ENCODE results near the gene PGAP6.
"Not testable (repeated sequence)": the region's sequence is repeated elsewhere in the genome, so short reads cannot be mapped to it uniquely, and the experiment has no call there.

The PGAP6 gene

GRCh38 chr16:349211-349610 is 32.6 kb downstream of the PGAP6 start:
- DNase-seq (ENCODE audit: low read depth): no peak

GRCh38 chr16:348495-348894 is 33.3 kb downstream of the PGAP6 start:
- not testable (repeated sequence) for DNase-seq (ENCODE audit: low read depth)

DNA sequence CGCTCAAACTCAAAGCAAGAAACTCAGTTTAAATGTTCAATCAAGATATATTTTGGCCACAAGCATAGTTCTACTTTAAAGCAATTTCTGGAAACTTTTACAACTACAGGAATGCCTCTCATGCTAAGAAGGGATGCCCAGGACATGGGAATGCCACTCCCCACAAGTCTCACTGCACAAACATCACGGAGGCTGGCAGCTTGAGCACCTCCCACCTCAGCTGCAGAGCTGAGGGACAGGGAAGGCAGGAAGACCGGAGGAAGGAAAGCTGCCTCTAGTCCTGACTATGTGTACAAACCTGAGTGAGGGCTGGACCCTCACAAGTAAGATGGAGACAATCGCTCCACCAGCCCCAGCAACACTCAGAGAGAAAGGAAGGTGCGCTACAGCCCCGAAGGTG is 34.6 kb downstream of the PGAP6 start:
- DNase-seq (ENCODE audit: low read depth): no peak

DNA sequence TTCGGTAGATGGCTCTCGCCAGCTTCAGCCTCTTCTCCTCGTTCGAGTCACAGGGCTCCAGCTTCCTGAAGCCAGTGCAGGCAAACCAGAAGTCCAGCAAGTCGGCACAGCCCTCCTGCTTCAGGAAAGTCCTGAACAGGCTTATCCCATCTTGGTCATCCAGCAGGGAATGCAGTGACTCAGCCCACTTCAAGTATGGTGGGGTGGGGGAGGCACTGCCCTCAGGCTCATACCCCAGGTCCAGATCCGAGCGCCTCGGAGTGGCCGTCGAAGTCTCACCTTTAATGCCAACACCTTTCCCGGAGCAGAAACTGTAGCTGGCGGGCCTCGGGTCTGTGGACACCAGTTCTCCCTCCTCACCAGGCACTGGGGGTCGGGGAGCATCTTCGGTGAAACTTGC is 35.2 kb downstream of the PGAP6 start:
- DNase-seq (ENCODE audit: low read depth): no peak

- no peak for DNase-seq (ENCODE audit: low read depth)
Observed at GRCh38 chr16:345772-346171, 36.0 kb downstream of the PGAP6 start.

DNA sequence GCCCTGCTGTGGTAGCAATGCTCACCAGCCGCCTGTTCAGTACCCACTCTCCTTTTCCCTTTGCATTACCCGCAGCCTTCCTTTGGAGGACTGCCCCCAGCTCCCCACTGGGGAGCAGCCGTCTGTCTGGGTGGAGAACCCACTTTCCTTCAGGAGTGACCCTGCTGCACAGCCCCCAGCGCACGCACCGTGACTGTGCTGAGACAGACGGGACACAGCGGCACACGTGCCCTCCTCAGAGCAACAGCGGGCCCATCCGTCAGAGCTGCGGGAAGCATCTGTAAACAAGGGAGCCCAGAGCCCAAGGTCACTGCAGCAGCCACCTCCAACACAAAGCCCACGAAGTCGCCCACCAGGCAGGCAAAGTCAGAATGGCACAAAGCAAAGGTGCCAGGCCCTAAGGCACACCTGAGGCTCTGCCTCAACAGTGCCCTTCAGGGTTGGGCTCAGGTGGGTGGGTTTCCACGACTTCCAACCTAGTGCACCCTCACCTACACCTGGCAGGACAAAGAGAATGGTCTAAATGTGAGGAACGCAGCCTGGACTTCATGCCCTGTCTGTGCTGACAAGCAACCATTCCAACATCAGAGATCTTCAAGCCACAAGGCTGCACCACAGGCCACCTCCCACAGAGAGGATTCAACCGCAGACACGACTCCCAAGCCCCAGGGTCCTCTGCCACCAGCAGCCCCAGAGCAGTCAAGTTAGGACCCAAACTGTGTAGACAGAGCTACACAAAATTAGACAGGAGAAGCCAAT is 39.1 kb downstream of the PGAP6 start:
- no peak for DNase-seq (ENCODE audit: low read depth)

GRCh38 chr16:341974-342336 is 39.8 kb downstream of the PGAP6 start:
- DNase-seq (ENCODE audit: low read depth): not testable (repeated sequence)

DNA sequence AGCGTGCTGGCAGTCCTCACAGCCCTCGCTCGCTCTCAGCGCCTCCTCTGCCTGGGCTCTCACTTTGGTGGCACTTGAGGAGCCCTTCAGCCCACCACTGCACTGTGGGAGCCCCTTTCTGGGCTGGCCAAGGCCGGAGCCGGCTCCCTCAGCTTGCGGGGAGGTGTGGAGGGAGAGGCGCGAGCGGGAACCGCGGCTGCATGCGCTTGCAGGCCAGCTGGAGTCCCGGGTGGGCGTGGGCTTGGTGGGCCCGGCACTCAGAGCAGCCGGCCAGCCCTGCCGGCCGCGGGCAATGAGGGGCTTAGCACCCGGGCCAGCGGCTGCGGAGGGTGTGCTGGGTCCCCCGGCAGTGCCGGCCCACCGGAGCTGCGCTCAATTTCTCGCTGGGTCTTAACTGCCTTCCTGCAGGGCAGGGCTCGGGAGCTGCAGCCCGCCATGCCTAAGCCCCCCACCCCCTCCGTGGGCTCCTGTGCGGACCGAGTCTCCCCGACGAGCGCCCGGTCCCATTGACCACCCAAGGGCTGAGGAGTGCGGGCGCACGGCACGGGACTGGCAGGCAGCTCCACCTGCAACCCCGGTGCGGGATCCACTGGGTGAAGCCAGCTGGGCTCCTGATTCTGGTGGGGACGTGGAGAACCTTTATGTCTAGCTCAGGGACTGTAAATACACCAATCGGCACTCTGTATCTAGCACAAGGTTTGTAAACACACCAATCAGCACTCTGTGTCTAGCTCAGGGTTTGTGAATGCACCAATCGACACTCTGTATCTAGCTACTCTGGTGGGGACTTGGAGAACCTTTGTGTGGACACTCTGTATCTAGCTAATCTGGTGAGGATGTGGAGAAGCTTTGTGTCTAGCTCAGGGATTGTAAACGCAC is 40.4 kb downstream of the PGAP6 start:
- not testable (repeated sequence) for DNase-seq (ENCODE audit: low read depth)

DNA sequence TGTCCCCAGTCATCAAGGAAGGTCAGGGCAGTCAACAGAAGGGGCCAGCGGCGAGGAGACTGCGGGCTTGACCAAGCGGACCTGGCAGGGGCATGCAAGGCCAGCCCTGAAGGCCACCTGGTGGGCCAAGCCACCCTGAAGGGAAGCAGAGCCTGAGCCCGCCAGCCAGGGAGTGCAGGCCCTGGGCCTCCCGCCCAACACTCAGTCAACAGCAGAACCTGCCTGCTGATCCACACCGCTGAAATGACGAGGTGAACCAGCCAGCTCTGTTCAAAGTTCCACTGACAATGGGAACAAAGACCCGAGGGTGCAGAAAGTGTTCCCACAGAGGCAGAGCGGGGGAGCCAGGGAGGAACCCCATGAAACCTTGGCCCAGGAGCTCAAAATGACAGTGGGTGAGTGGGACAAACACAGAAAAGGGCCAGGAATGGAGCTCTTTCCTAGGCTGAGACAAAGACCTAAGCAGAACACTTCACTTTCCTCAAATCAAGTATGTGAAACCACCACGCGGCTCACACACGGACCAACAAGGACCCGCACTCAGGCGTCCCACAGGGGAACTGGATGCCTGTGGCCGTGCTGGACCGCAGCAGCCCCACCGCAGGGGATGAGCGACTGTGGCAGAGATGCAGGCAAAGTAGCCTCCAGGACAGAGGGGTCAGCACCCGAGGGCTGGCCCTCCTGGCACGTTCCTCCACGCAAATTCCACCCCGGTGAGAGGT is 41.2 kb downstream of the PGAP6 start:
- no peak for DNase-seq (ENCODE audit: low read depth)

DNA sequence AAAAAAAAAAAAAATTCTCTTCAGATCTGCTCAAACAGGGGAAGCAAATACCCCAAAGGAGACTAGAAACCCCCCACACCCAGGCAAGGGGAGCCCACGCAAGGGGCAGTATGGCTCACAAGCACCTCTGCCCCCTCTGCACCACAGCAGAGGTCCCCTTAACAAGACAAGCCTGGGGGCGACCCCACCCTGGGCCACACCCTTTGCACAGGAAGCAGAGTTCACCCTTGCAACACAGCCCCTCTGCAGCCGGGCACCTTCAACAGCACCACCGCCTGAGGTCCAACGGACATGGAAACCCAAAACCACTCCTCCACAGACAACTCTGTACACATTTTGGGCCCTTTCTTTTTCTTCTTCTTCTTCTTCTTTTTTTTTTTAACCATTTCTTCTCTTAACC is 42.1 kb downstream of the PGAP6 start:
- DNase-seq (ENCODE audit: low read depth): no peak

DNA sequence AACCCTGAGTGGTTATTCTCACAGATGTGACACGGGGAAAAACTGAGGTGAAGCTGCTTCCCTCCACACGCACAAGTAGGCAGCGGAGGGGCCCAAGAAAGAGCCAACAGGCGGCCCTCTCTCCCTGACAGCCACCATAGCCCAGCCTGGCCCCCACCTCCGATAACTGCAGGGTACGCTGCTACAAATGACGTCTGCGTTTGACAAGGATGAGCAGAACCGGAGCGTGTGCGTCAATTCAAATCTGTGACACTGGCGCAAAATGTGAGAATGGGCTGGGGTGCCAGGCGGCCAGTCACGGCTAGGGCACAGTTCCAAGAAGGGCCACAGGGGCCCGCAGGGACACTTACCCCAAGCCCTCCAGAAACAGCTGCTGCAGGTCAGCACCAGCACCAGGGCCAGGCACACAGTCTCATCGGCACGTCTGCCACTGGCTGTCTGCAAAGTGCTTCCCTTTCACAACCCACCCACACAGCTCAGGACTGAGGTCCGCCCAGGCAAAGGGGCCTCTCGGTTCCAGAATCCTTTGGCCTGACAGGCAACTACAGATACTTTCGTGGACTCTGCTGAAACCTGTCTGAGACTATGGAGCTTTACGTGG is 43.7 kb downstream of the PGAP6 start:
- no peak for DNase-seq (ENCODE audit: low read depth)

GRCh38 chr16:337437-337836 is 44.3 kb downstream of the PGAP6 start:
- no peak for DNase-seq (ENCODE audit: low read depth)

- no peak for DNase-seq (ENCODE audit: low read depth)
Observed at GRCh38 chr16:336269-336668, 45.5 kb downstream of the PGAP6 start.

- not testable (repeated sequence) for DNase-seq (ENCODE audit: low read depth)
Observed at GRCh38 chr16:334861-335632, 46.7 kb downstream of the PGAP6 start.

DNA sequence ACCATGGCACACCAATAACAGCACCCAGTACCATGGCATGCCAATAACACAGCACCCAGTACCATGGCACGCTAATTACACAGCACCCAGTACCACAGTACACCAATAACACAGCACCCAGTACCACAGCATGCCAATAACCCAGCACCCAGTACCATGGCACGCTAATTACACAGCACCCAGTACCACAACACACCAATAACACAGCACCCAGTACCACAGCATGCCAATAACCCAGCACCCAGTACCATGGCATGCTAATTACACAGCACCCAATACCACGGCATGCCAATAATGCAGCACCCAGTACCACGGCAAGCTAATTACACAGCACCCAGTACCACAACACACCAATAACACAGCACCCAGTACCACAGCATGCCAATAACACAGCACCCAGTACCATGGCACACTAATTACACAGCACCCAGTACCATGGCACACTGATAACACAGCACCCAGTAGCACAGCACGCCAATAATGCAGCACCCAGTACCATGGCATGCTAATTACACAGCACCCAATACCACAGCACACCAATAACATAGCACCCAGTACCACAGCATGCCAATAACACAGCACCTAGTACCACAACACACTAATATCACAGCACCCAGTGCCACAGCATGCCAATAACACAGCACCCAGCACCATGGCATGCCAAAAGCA is 47.5 kb downstream of the PGAP6 start:
- DNase-seq (ENCODE audit: low read depth): not testable (repeated sequence)

- DNase-seq (ENCODE audit: low read depth): no peak
Observed at GRCh38 chr16:333406-334094, 48.2 kb downstream of the PGAP6 start.

GRCh38 chr16:331181-331814 is 50.5 kb downstream of the PGAP6 start:
- not testable (repeated sequence) for DNase-seq (ENCODE audit: low read depth)

DNA sequence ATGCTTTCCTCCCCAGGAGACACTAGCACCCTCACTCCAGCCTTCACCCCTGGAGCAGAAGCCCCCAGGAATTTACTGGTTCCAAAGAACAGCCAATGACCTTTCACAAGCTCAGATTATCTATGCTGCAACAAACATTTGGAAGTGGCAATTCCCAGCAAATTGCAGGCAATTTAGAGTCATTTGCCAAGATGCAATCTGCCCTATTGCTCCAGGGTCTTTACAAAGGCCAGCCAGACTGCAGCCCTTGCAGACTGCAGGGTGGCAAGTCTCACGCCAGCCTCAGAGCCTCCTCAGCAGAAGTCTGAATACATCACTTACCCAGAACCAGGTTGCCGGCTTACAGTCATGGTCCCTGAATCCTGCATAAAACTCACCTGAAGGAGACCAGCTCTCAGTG is 51.0 kb downstream of the PGAP6 start:
- no peak for DNase-seq (ENCODE audit: low read depth)

DNA sequence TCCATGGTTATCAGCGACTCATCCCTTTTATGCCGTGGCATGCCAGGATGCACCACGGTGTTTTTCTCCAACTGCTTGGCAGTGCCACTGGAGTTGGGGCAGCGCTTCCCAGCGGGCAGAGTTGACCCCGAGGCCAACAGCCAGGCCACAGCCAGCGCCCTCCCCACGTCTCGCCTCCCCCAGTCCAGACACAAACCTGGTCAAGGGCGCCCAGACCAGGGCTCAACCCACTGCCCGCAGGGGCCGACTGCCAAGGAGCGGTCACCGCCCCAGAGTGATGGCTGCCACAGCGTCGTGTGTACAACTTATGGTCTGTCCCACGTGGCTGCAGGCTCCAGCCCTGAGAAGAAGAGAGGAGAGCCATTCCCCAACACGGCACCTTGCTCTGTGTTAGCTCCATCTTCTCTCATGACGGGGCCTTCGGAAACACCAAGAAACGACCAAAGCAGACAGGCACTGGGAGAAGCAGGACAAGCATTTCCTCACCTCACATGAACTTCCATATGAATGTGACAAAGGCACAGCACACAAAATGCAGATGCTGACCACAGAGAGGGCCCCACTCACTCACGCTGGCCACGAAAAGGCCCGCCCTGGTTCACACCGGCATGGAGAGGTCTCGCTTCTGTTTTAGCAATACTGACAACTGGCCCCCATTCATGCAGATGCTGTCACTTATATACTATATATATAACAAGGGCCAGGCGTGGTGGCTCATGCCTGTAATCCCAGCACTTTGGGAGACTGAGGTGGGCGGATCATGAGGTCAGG is 56.2 kb downstream of the PGAP6 start:
- DNase-seq (ENCODE audit: low read depth): no peak
